Endothelial cell of umbilical vein (primary cell): ENCODE measurements around the gene SLC22A17. TPM values are rescaled to one million over a fixed set of nuclear protein-coding genes. Genes with fewer than 3 reads are reported as not detected.

Experiments used
- BruUV-seq: library from RNA; stranded (reverse); fragments of 400-500 nt; replicated peaks from 2 replicates; lab custom pipeline; 2021; lab: Mats Ljungman, UMichigan
- CTCF ChIA-PET: fragments of 300-600, 350-600 bp; sonication (Branson Sonifier 250); formaldehyde crosslinking; loops from one replicate; lab custom pipeline; 2021; ENCODE audit warnings: antibody characterized with exemption, inconsistent platforms; lab: Charles Lee
- POLR2A ChIA-PET: fragments of 300-600, 350-600 bp; sonication (Branson Sonifier 250); formaldehyde crosslinking; loops from one replicate; lab custom pipeline; 2021; ENCODE audit warnings: antibody characterized with exemption, inconsistent platforms; lab: Charles Lee
- DNase-seq: peaks from one replicate; pipeline ENCODE4 v3.0.0-alpha.2; 2011; ENCODE audit warnings: low read depth, low spot score
- FAIRE-seq: peaks from 2 replicates; lab custom pipeline; 2011; peaks lifted over from hg19 to GRCh38; lab: Jason Lieb, UNC
- H2AFZ ChIP-seq: 2 replicates; pipeline ENCODE4 v1.6.0; 2012; ENCODE audit warnings: low read depth, low read length, control low read depth, inconsistent platforms
- H3K27ac ChIP-seq: 2 replicates; pipeline ENCODE4 v1.5.1; 2011; ENCODE audit warnings: low read depth, mild to moderate bottlenecking, control low read depth, low read length, moderate library complexity; ENCODE audit not compliant: insufficient read depth
- H3K27me3 ChIP-seq, 2 experiments: 2 replicates each; pipeline versions ENCODE4 v1.6.0 to v1.6.1; 2011; ENCODE audit warnings: low read length in 2 of 2, mixed read lengths in 1 of 2; ENCODE audit not compliant: control insufficient read depth in 2 of 2, insufficient read depth in 2 of 2
- H3K36me3 ChIP-seq, 2 experiments: 2 replicates in 1 of 2; 3 replicates in 1 of 2; pipeline ENCODE4 v1.5.1; 2011; ENCODE audit warnings: low read length in 2 of 2, mild to moderate bottlenecking in 1 of 2, moderate library complexity in 1 of 2; ENCODE audit not compliant: control insufficient read depth in 2 of 2, insufficient read depth in 2 of 2; ENCODE audit errors: extremely low read depth in 1 of 2
- H3K4me1 ChIP-seq: 3 replicates; pipeline ENCODE4 v1.5.1; 2011; ENCODE audit warnings: mild to moderate bottlenecking, low read length; ENCODE audit not compliant: control insufficient read depth, insufficient read depth; ENCODE audit errors: extremely low read depth
- H3K4me2 ChIP-seq: 2 replicates; pipeline ENCODE4 v1.6.1; 2011; ENCODE audit warnings: low read length, control low read depth, mixed read lengths; ENCODE audit not compliant: insufficient read depth
- H3K4me3 ChIP-seq, 3 experiments: fragments of 200-600 bp in 1 of 3; sonication (generic), shearing (Covaris generic) in 1 of 3; replicated peaks in 1 of 3; 2 replicates each; pipeline ENCODE4 v1.5.1; 2011 to 2016; ENCODE audit warnings: control low read depth in 3 of 3, low read length in 3 of 3, mild to moderate bottlenecking in 2 of 3, inconsistent platforms in 1 of 3, low read depth in 1 of 3, moderate library complexity in 1 of 3; ENCODE audit not compliant: insufficient read depth in 1 of 3
- H3K79me2 ChIP-seq: 2 replicates; pipeline ENCODE4 v1.6.0; 2012; ENCODE audit warnings: low read length, inconsistent platforms; ENCODE audit not compliant: control insufficient read depth, insufficient read depth
- H3K9ac ChIP-seq: replicated peaks from 2 replicates; pipeline ENCODE3; 2011; ENCODE audit warnings: low read length, control low read depth; ENCODE audit not compliant: insufficient read depth; ENCODE audit errors: extremely low read depth
- H3K9me1 ChIP-seq: replicated peaks from 3 replicates; pipeline ENCODE4 v1.6.0; 2011; ENCODE audit warnings: mild to moderate bottlenecking, low read length; ENCODE audit not compliant: control insufficient read depth, insufficient read depth; ENCODE audit errors: extremely low read depth
- H3K9me3 ChIP-seq: replicated peaks from 2 replicates; pipeline ENCODE4 v1.5.1; 2012; ENCODE audit warnings: low read length, inconsistent platforms; ENCODE audit not compliant: control insufficient read depth, insufficient read depth
- H4K20me1 ChIP-seq: replicated peaks from 2 replicates; pipeline ENCODE3; 2011; ENCODE audit warnings: mild to moderate bottlenecking, low read length; ENCODE audit not compliant: control insufficient read depth, insufficient read depth; ENCODE audit errors: extremely low read depth
- EZH2 ChIP-seq: IDR thresholded peaks from 2 replicates; pipeline ENCODE4 v1.6.1; 2012; ENCODE audit warnings: borderline replicate concordance, low read depth, mild to moderate bottlenecking, moderate library complexity, low read length, inconsistent platforms; ENCODE audit not compliant: severe bottlenecking
- JUN ChIP-seq: IDR thresholded peaks from 2 replicates; pipeline ENCODE4 v1.6.1; 2011; ENCODE audit warnings: borderline replicate concordance, low read depth; ENCODE audit not compliant: insufficient read length, insufficient read depth
- MYC ChIP-seq: IDR thresholded peaks from one replicate; pipeline ENCODE4 v1.6.1; 2011; ENCODE audit warnings: mild to moderate bottlenecking, low read depth, low read length
- POLR2A ChIP-seq: IDR thresholded peaks from 2 replicates; pipeline ENCODE4 v1.6.1; 2012; ENCODE audit warnings: low read depth, mild to moderate bottlenecking, control low read depth, low read length
- dilution Hi-C: fragments of 300-500 bp; cut with MboI; formaldehyde crosslinking; loops from one replicate; pipeline ENCODE4 v1.15.0; 2019; ENCODE audit warnings: low sequenced_read_pairs; ENCODE audit not compliant: extremely low pct_ligation_motif_present
- intact Hi-C: fragments of 100-400 bp; cut with micrococcal nuclease; formaldehyde crosslinking; loops from one replicate; pipeline ENCODE4 v1.10.0; 2022
- polyA plus RNA-seq, 4 experiments: library from polyadenylated mRNA; depleted of rRNA in 3 of 4; stranded (reverse) in 3 of 4; unstranded in 1 of 4; fragments of >200 nt; gene quantifications; 2 replicates each; pipeline versions ENCODE4 v1.2.1 to v1.2.3, GENCODE V29; 2011 to 2012; ENCODE audit warnings: missing spikeins in 1 of 4
- total RNA-seq: library from RNA; stranded (reverse); gene quantifications from 2 replicates; pipeline ENCODE4 v1.2.3, GENCODE V29; 2021

Gene SLC22A17
- total and polyA plus RNA-seq, 2 donors (not counting 3 experiments of a cell fraction or from before 2014, with no cell fraction given), result 2.9 to 4.6 TPM

- H3K9ac ChIP-seq, result no peak overlapping the region
- no peaks in the 10 kb centered on the region for H3K36me3 ChIP-seq
- dilution Hi-C loops, result no loop called here
- ChIA-PET POLR2A (no interaction called here), CTCF (no interaction called here)
- H3K27ac ChIP-seq, result no peak overlapping the region
- DNase-seq (no peak), FAIRE-seq (no peak)
- no peak overlapping the region for H2AFZ ChIP-seq
- no peaks in the 10 kb centered on the region for H3K9me1 ChIP-seq
- BruUV-seq, result no TSS peak
- intact Hi-C loops, result no loop called here
- no peaks in the 10 kb centered on the region for H3K4me1 ChIP-seq
- no peaks in the 10 kb centered on the region for H3K9me3 ChIP-seq
- peaks cover 42 to 47% of the 10 kb centered on the region in 2 experiments for H3K27me3 ChIP-seq
- H3K4me2 ChIP-seq, result no peak overlapping the region
- no peak overlapping the region for H3K4me3 ChIP-seq
- H4K20me1 ChIP-seq, result no peaks in the 10 kb centered on the region
- TF ChIP-seq EZH2 (peak; percentile 69), MYC (no peak)
- H3K79me2 ChIP-seq, result no peaks in the 10 kb centered on the region
Observed at GRCh38 chr14:23365732-23366425, 13.2 kb upstream of the SLC22A17 start.

GRCh38 chr14:23365036-23365731 lies 12.5 kb upstream of the SLC22A17 start, which contains the start of gene EFS:
EFS (minus strand) TSS chr14:23365172; CDS start chr14:23365025, 147 bp downstream.
- Histone ChIP-seq H3K4me1 (no peaks in the 10 kb centered on the region), H3K9me1 (no peaks in the 10 kb centered on the region), H3K9ac (no peak within 1 kb of the TSS), H3K9me3 (no peaks in the 10 kb centered on the region), H4K20me1 (no peaks in the 10 kb centered on the region), H3K79me2 (no peaks in the 10 kb centered on the region), H3K36me3 (no peaks in the 10 kb centered on the region), H3K27ac (no peak within 1 kb of the TSS), H2AFZ (no peak within 1 kb of the TSS), H3K4me2 (no peak within 1 kb of the TSS), H3K4me3 (no peak within 1 kb of the TSS), H3K27me3 (peaks cover 42 to 47% of the 10 kb centered on the region in 2 experiments)
- dilution Hi-C loops, result no loop called here
- no peak for DNase-seq
- POLR2A ChIA-PET, result no interaction called here
- CTCF ChIA-PET, result no interaction called here
- intact Hi-C loops, result no loop called here
- TF ChIP-seq EZH2 (peak; percentile 90), POLR2A (no peak), JUN (no peak)
- FAIRE-seq, result no peak
- no TSS peak for BruUV-seq
